Neural crest cell (in vitro differentiated cells): ENCODE measurements around the gene TSPAN1. TPM values are rescaled to one million over a fixed set of nuclear protein-coding genes. Genes with fewer than 3 reads are reported as not detected.

Experiments
- DNase-seq: peaks from one replicate; pipeline ENCODE4 v3.0.0; 2021; ENCODE audit warnings: low read depth, mixed read lengths, low spot score
- H3K27ac Mint-ChIP-seq: one replicate; pipeline ENCODE4 v1.8.0; 2021; ENCODE audit warnings: mild to moderate bottlenecking, mixed read lengths; ENCODE audit not compliant: unreplicated experiment
- H3K27me3 Mint-ChIP-seq: 2 replicates; pipeline ENCODE4 v1.8.0; 2021; ENCODE audit warnings: low read depth, mild to moderate bottlenecking, mixed read lengths
- H3K36me3 Mint-ChIP-seq: 2 replicates; pipeline ENCODE4 v1.8.0; 2021; ENCODE audit warnings: low read depth, mild to moderate bottlenecking, mixed read lengths
- H3K4me1 Mint-ChIP-seq: 2 replicates; pipeline ENCODE4 v1.8.0; 2021; ENCODE audit warnings: mixed read lengths
- H3K4me3 Mint-ChIP-seq: one replicate; pipeline ENCODE4 v1.8.0; 2021; ENCODE audit warnings: mild to moderate bottlenecking, mixed read lengths
- H3K9me3 Mint-ChIP-seq: 2 replicates; pipeline ENCODE4 v1.8.0; 2021; ENCODE audit warnings: mixed read lengths
- CTCF ChIP-seq: fragments of 200-600 bp; sonication (generic); conservative IDR thresholded peaks from 2 replicates; pipeline ENCODE4 v1.5.0; 2021; ENCODE audit warnings: antibody characterized with exemption, mild to moderate bottlenecking
- total RNA-seq: library from RNA; stranded (reverse); gene quantifications from 2 replicates; pipeline ENCODE4 v1.2.1, GENCODE V29; 2021

Gene TSPAN1
- total RNA-seq, 1 donor from 2014 or later = not detected

- no peaks in the 10 kb centered on the region for H3K9me3 Mint-ChIP-seq
- no peak overlapping the region for H3K27ac Mint-ChIP-seq
- no peak for DNase-seq
Measured at GRCh38 chr1:46153228-46153627, 21.7 kb upstream of the TSPAN1 start.

GRCh38 chr1:46153732-46154131 is 21.2 kb upstream of the TSPAN1 start:
- no peak for DNase-seq
- Mint-ChIP-seq H3K4me3 (no peak overlapping the region), H3K27ac (no peak overlapping the region), H3K9me3 (no peaks in the 10 kb centered on the region), H3K36me3 (no peaks in the 10 kb centered on the region), H3K4me1 (no peaks in the 10 kb centered on the region), H3K27me3 (no peaks in the 10 kb centered on the region)
- no peak for TF ChIP-seq CTCF

More at GRCh38 chr1:46153228-46153627, 21.7 kb upstream of the TSPAN1 start:
- Mint-ChIP-seq H3K4me3 (no peak overlapping the region), H3K36me3 (no peaks in the 10 kb centered on the region), H3K27me3 (no peaks in the 10 kb centered on the region), H3K4me1 (no peaks in the 10 kb centered on the region)
- TF ChIP-seq CTCF = no peak

- Mint-ChIP-seq H3K4me1 (no peaks in the 10 kb centered on the region), H3K9me3 (no peaks in the 10 kb centered on the region), H3K27ac (no peak overlapping the region), H3K27me3 (no peaks in the 10 kb centered on the region), H3K36me3 (no peaks in the 10 kb centered on the region), H3K4me3 (no peak overlapping the region)
- no peak for TF ChIP-seq CTCF
- DNase-seq = no peak
Measured at GRCh38 chr1:46157916-46158311, 17.0 kb upstream of the TSPAN1 start.

- H3K4me3 Mint-ChIP-seq = no peak overlapping the region
- H3K27ac Mint-ChIP-seq = no peak overlapping the region
- H3K9me3 Mint-ChIP-seq = no peaks in the 10 kb centered on the region
- H3K36me3 Mint-ChIP-seq = no peaks in the 10 kb centered on the region
- no peaks in the 10 kb centered on the region for H3K4me1 Mint-ChIP-seq
- no peak for DNase-seq
- H3K27me3 Mint-ChIP-seq = no peaks in the 10 kb centered on the region
- no peak for TF ChIP-seq CTCF
Measured at GRCh38 chr1:46158312-46159281, 16.3 kb upstream of the TSPAN1 start.

- no peak overlapping the region for H3K27ac Mint-ChIP-seq
- DNase-seq = no peak
- no peaks in the 10 kb centered on the region for H3K4me1 Mint-ChIP-seq
- H3K27me3 Mint-ChIP-seq = no peaks in the 10 kb centered on the region
- no peaks in the 10 kb centered on the region for H3K36me3 Mint-ChIP-seq
- H3K9me3 Mint-ChIP-seq = no peaks in the 10 kb centered on the region
- no peak for TF ChIP-seq CTCF
- no peak overlapping the region for H3K4me3 Mint-ChIP-seq
Measured at GRCh38 chr1:46159516-46159915, 15.4 kb upstream of the TSPAN1 start.
